ENCODE results near the gene UGT2B7. TPM values are rescaled to one million over a fixed set of nuclear protein-coding genes. Genes with fewer than 3 reads are reported as not detected.
"Not testable (repeated sequence)": the region's sequence is repeated elsewhere in the genome, so short reads cannot be mapped to it uniquely, and the experiment has no call there.

UGT2B7 gene
- total RNA-seq, 2 experiments from 2014 or later: not detected

- ATAC-seq (no peak), DNase-seq (no peak)
- Mint-ChIP-seq H3K4me1 (ENCODE audit: low read depth) (no peaks in the 10 kb centered on the region), H3K36me3 (ENCODE audit: low read depth) (no peaks in the 10 kb centered on the region), H3K27ac (no peak overlapping the region), H3K9me3 (ENCODE audit: insufficient read depth) (peaks cover 6% of the 10 kb centered on the region), H3K27me3 (ENCODE audit: low read depth) (no peaks in the 10 kb centered on the region), H3K4me3 (no peak overlapping the region)
- ChIA-PET POLR2A (no interaction called here), CTCF (no interaction called here)
Observed at GRCh38 chr4:69093681-69094080, 2.6 kb upstream of the UGT2B7 start.

GRCh38 chr4:69095301-69095731 lies 958 bp upstream of the UGT2B7 start:
- H3K27me3 Mint-ChIP-seq (ENCODE audit: low read depth): no peaks in the 10 kb centered on the region
- no peak for ATAC-seq
- ChIA-PET POLR2A (no interaction called here), CTCF (no interaction called here)
- no peaks in the 10 kb centered on the region for H3K9me3 Mint-ChIP-seq (ENCODE audit: insufficient read depth)
- H3K36me3 Mint-ChIP-seq (ENCODE audit: low read depth): no peaks in the 10 kb centered on the region
- H3K4me1 Mint-ChIP-seq (ENCODE audit: low read depth): no peaks in the 10 kb centered on the region
- H3K27ac Mint-ChIP-seq: no peak overlapping the region
- H3K4me3 Mint-ChIP-seq: no peak overlapping the region
- DNase-seq: no peak

GRCh38 chr4:69096810-69097209 lies 536 bp downstream of the UGT2B7 start:
- H3K4me1 Mint-ChIP-seq (ENCODE audit: low read depth): no peaks in the 10 kb centered on the region
- no peaks in the 10 kb centered on the region for H3K27me3 Mint-ChIP-seq (ENCODE audit: low read depth)
- no peak overlapping the region for H3K27ac Mint-ChIP-seq
- ChIA-PET POLR2A (no interaction called here), CTCF (no interaction called here)
- no peaks in the 10 kb centered on the region for H3K9me3 Mint-ChIP-seq (ENCODE audit: insufficient read depth)
- H3K36me3 Mint-ChIP-seq (ENCODE audit: low read depth): no peaks in the 10 kb centered on the region
- ATAC-seq (no peak), DNase-seq (no peak)
- H3K4me3 Mint-ChIP-seq: no peak overlapping the region

DNA sequence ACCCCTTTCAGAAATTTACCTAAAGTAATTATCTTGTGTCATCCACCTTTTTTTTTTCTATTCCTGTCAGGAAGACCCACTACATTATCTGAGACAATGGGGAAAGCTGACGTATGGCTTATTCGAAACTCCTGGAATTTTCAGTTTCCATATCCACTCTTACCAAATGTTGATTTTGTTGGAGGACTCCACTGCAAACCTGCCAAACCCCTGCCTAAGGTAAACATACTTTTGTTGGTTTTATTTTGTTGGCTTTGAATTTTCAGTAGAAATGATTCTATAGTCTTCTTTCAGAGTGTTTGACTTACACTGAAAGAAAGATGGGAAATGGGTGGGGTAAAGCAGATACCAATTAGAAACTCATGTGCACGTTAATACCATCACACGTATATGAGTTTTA lies 2.2 kb downstream of the UGT2B7 start:
- ATAC-seq (no peak), DNase-seq (no peak)
- Mint-ChIP-seq H3K27ac (no peak overlapping the region), H3K27me3 (ENCODE audit: low read depth) (no peaks in the 10 kb centered on the region), H3K36me3 (ENCODE audit: low read depth) (no peaks in the 10 kb centered on the region), H3K9me3 (ENCODE audit: insufficient read depth) (no peaks in the 10 kb centered on the region), H3K4me3 (no peak overlapping the region), H3K4me1 (ENCODE audit: low read depth) (no peaks in the 10 kb centered on the region)
- CTCF ChIA-PET: no interaction called here
- POLR2A ChIA-PET: no interaction called here

DNA sequence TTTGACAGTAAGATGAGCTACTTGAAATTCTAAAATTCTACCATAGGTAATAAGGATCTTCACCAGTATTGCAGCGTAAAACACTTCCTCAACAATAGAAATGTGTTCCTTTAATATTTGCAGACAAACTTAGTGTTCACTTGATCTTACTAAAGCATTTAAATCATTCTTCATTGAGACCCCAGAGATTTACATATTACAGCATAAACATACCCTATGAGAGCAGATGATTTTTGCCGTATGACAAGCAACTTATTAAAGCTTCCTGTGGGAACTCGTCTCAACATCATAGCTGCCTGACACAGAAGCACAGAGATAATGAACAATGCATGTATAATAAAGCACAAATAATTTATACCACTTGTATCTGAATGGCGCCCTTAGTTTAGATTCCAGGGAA lies 3.6 kb downstream of the UGT2B7 start:
- ChIA-PET POLR2A (no interaction called here), CTCF (no interaction called here)
- no peaks in the 10 kb centered on the region for H3K9me3 Mint-ChIP-seq (ENCODE audit: insufficient read depth)
- no peaks in the 10 kb centered on the region for H3K36me3 Mint-ChIP-seq (ENCODE audit: low read depth)
- no peak overlapping the region for H3K27ac Mint-ChIP-seq
- no peak overlapping the region for H3K4me3 Mint-ChIP-seq
- no peak for ATAC-seq
- no peaks in the 10 kb centered on the region for H3K27me3 Mint-ChIP-seq (ENCODE audit: low read depth)
- DNase-seq: no peak
- no peaks in the 10 kb centered on the region for H3K4me1 Mint-ChIP-seq (ENCODE audit: low read depth)

- ATAC-seq; H3K27me3 Mint-ChIP-seq (ENCODE audit: low read depth); H3K27ac Mint-ChIP-seq; CTCF ChIA-PET; H3K36me3 Mint-ChIP-seq (ENCODE audit: low read depth); DNase-seq; POLR2A ChIA-PET; H3K4me1 Mint-ChIP-seq (ENCODE audit: low read depth); H3K4me3 Mint-ChIP-seq; H3K9me3 Mint-ChIP-seq (ENCODE audit: insufficient read depth): not testable (repeated sequence)
Observed at GRCh38 chr4:69102668-69103067, 6.4 kb downstream of the UGT2B7 start.

GRCh38 chr4:69104719-69105275 lies 8.5 kb downstream of the UGT2B7 start:
- no peaks in the 10 kb centered on the region for H3K9me3 Mint-ChIP-seq (ENCODE audit: insufficient read depth)
- no peaks in the 10 kb centered on the region for H3K27me3 Mint-ChIP-seq (ENCODE audit: low read depth)
- ChIA-PET POLR2A (no interaction called here), CTCF (no interaction called here)
- H3K27ac Mint-ChIP-seq: no peak overlapping the region
- DNase-seq (no peak), ATAC-seq (no peak)
- H3K4me1 Mint-ChIP-seq (ENCODE audit: low read depth): no peaks in the 10 kb centered on the region
- no peaks in the 10 kb centered on the region for H3K36me3 Mint-ChIP-seq (ENCODE audit: low read depth)
- no peak overlapping the region for H3K4me3 Mint-ChIP-seq

GRCh38 chr4:69115151-69115850 lies 19.0 kb downstream of the UGT2B7 start:
- H3K36me3 Mint-ChIP-seq (ENCODE audit: low read depth); H3K9me3 Mint-ChIP-seq (ENCODE audit: insufficient read depth); H3K4me1 Mint-ChIP-seq (ENCODE audit: low read depth); DNase-seq; H3K27ac Mint-ChIP-seq; H3K27me3 Mint-ChIP-seq (ENCODE audit: low read depth); H3K4me3 Mint-ChIP-seq; POLR2A ChIA-PET; CTCF ChIA-PET; ATAC-seq: not testable (repeated sequence)

- no peak overlapping the region for H3K4me3 Mint-ChIP-seq
- no peak for ATAC-seq
- no peaks in the 10 kb centered on the region for H3K36me3 Mint-ChIP-seq (ENCODE audit: low read depth)
- no peak for DNase-seq
- no peak overlapping the region for H3K27ac Mint-ChIP-seq
- CTCF ChIA-PET: no interaction called here
- no peaks in the 10 kb centered on the region for H3K27me3 Mint-ChIP-seq (ENCODE audit: low read depth)
- POLR2A ChIA-PET: no interaction called here
- no peaks in the 10 kb centered on the region for H3K9me3 Mint-ChIP-seq (ENCODE audit: insufficient read depth)
- H3K4me1 Mint-ChIP-seq (ENCODE audit: low read depth): no peaks in the 10 kb centered on the region
Observed at GRCh38 chr4:69115851-69116213, 19.6 kb downstream of the UGT2B7 start.

- DNase-seq (no peak), ATAC-seq (no peak)
- H3K4me1 Mint-ChIP-seq (ENCODE audit: low read depth): no peaks in the 10 kb centered on the region
- no peak overlapping the region for H3K4me3 Mint-ChIP-seq
- ChIA-PET CTCF (no interaction called here), POLR2A (no interaction called here)
- H3K27ac Mint-ChIP-seq: no peak overlapping the region
- no peaks in the 10 kb centered on the region for H3K9me3 Mint-ChIP-seq (ENCODE audit: insufficient read depth)
- no peaks in the 10 kb centered on the region for H3K27me3 Mint-ChIP-seq (ENCODE audit: low read depth)
- no peaks in the 10 kb centered on the region for H3K36me3 Mint-ChIP-seq (ENCODE audit: low read depth)
Observed at GRCh38 chr4:69116645-69117321, 20.5 kb downstream of the UGT2B7 start.

- no peaks in the 10 kb centered on the region for H3K27me3 Mint-ChIP-seq (ENCODE audit: low read depth)
Observed at GRCh38 chr4:69120870-69121269, 24.6 kb downstream of the UGT2B7 start.

GRCh38 chr4:69122476-69122875 lies 26.2 kb downstream of the UGT2B7 start:
- Mint-ChIP-seq H3K27ac (no peak overlapping the region), H3K4me3 (no peak overlapping the region), H3K27me3 (ENCODE audit: low read depth) (no peaks in the 10 kb centered on the region), H3K9me3 (ENCODE audit: insufficient read depth) (no peaks in the 10 kb centered on the region), H3K36me3 (ENCODE audit: low read depth) (no peaks in the 10 kb centered on the region), H3K4me1 (ENCODE audit: low read depth) (no peaks in the 10 kb centered on the region)
- no peak for DNase-seq
- ChIA-PET CTCF (no interaction called here), POLR2A (no interaction called here)
- no peak for ATAC-seq

More at GRCh38 chr4:69120870-69121269, 24.6 kb downstream of the UGT2B7 start:
- POLR2A ChIA-PET: no interaction called here
- CTCF ChIA-PET: no interaction called here
- Mint-ChIP-seq H3K27ac (no peak overlapping the region), H3K36me3 (ENCODE audit: low read depth) (no peaks in the 10 kb centered on the region), H3K9me3 (ENCODE audit: insufficient read depth) (no peaks in the 10 kb centered on the region), H3K4me3 (no peak overlapping the region), H3K4me1 (ENCODE audit: low read depth) (no peaks in the 10 kb centered on the region)
- no peak for DNase-seq
- no peak for ATAC-seq

GRCh38 chr4:69124941-69125340 lies 28.7 kb downstream of the UGT2B7 start:
- no peak overlapping the region for H3K4me3 Mint-ChIP-seq
- H3K27me3 Mint-ChIP-seq (ENCODE audit: low read depth): no peaks in the 10 kb centered on the region
- ATAC-seq (no peak), DNase-seq (no peak)
- ChIA-PET POLR2A (no interaction called here), CTCF (no interaction called here)
- no peaks in the 10 kb centered on the region for H3K9me3 Mint-ChIP-seq (ENCODE audit: insufficient read depth)
- no peaks in the 10 kb centered on the region for H3K36me3 Mint-ChIP-seq (ENCODE audit: low read depth)
- H3K4me1 Mint-ChIP-seq (ENCODE audit: low read depth): no peaks in the 10 kb centered on the region
- no peak overlapping the region for H3K27ac Mint-ChIP-seq

All from activated CD8-positive, alpha-beta T cell treated with anti-CD3 and anti-CD28 coated beads, Interleukin-2, amount 10 ng/mL, durations not matched to agents 7 days and 5 days (primary cell).